ENCODE measurements around the gene DDX39A. TPM values are rescaled to one million over a fixed set of nuclear protein-coding genes. Genes with fewer than 3 reads are reported as not detected.
A peak's percentile ranks its signal among the peaks of the same experiment; 100 is the strongest.
"Not testable (repeated sequence)": the region's sequence is repeated elsewhere in the genome, so short reads cannot be mapped to it uniquely, and the experiment has no call there.

Gene DDX39A
- total and polyA plus RNA-seq, 2 donors (not counting 1 experiment from before 2014, with no cell fraction given) = 35.9 to 36.5 TPM

GRCh38 chr19:14400951-14401431 lies 18.1 kb downstream of the DDX39A start:
- Histone ChIP-seq H3K36me3 (ENCODE audit: control insufficient read depth, insufficient read depth, low read length) (peaks cover 21% of the 10 kb centered on the region), H3K9ac (ENCODE audit: insufficient read depth, low read length) (no peak overlapping the region), H2AFZ (ENCODE audit: low read length) (no peak overlapping the region), H3K4me2 (ENCODE audit: extremely low read depth, insufficient read depth, low read length) (no peak overlapping the region), H3K79me2 (ENCODE audit: control insufficient read depth, insufficient read depth, low read length) (no peaks in the 10 kb centered on the region), H3K9me3 (ENCODE audit: control insufficient read depth, insufficient read depth, low read depth, low read length) (no peaks in the 10 kb centered on the region), H3K4me1 (ENCODE audit: control insufficient read depth, extremely low read depth, insufficient read depth, low read length) (no peaks in the 10 kb centered on the region), H4K20me1 (ENCODE audit: control insufficient read depth, extremely low read depth, insufficient read depth, low read length) (no peaks in the 10 kb centered on the region), H3K27me3 (ENCODE audit: control insufficient read depth, insufficient read depth, low read length) (no peaks in the 10 kb centered on the region), H3K4me3 (replicated peaks in 1 of 4; ENCODE audit: control extremely low read depth in 1 of 4, insufficient read depth in 1 of 4, low read depth in 3 of 4, low read length in 4 of 4) (no peak overlapping the region), H3K27ac (ENCODE audit: insufficient read depth, low read length) (no peak overlapping the region)
- DNase-seq (ENCODE audit: low read depth in 2 of 2) = peak in 1 of 2 donors; percentile 70
- no peak for TF ChIP-seq CTCF (conservative IDR thresholded peaks at IDR 0.05 in 1 of 2, IDR thresholded peaks at IDR 0.05 in 1 of 2; ENCODE audit: low read depth in 1 of 2, low read length in 2 of 2)
- no peak for TF ChIP-seq EZH2 (IDR thresholded peaks at IDR 0.05; ENCODE audit: low read length, missing control alignments)

- not testable (repeated sequence) for H2AFZ ChIP-seq (ENCODE audit: low read length); H4K20me1 ChIP-seq (ENCODE audit: control insufficient read depth, extremely low read depth, insufficient read depth, low read length); H3K4me3 ChIP-seq (replicated peaks in 1 of 4; ENCODE audit: control extremely low read depth in 1 of 4, insufficient read depth in 1 of 4, low read depth in 3 of 4, low read length in 4 of 4); H3K4me1 ChIP-seq (ENCODE audit: control insufficient read depth, extremely low read depth, insufficient read depth, low read length); DNase-seq (ENCODE audit: low read depth in 2 of 2); H3K27ac ChIP-seq (ENCODE audit: insufficient read depth, low read length); H3K9ac ChIP-seq (ENCODE audit: insufficient read depth, low read length); H3K27me3 ChIP-seq (ENCODE audit: control insufficient read depth, insufficient read depth, low read length); H3K79me2 ChIP-seq (ENCODE audit: control insufficient read depth, insufficient read depth, low read length); H3K9me3 ChIP-seq (ENCODE audit: control insufficient read depth, insufficient read depth, low read depth, low read length); H3K4me2 ChIP-seq (ENCODE audit: extremely low read depth, insufficient read depth, low read length)
- H3K36me3 ChIP-seq (ENCODE audit: control insufficient read depth, insufficient read depth, low read length) = peaks cover 18% of the 10 kb centered on the region
Measured at GRCh38 chr19:14397168-14397567, 22.0 kb downstream of the DDX39A start.

- H3K4me3 ChIP-seq (replicated peaks in 1 of 4; ENCODE audit: control extremely low read depth in 1 of 4, insufficient read depth in 1 of 4, low read depth in 3 of 4, low read length in 4 of 4); H3K9me3 ChIP-seq (ENCODE audit: control insufficient read depth, insufficient read depth, low read depth, low read length); H3K27me3 ChIP-seq (ENCODE audit: control insufficient read depth, insufficient read depth, low read length); H4K20me1 ChIP-seq (ENCODE audit: control insufficient read depth, extremely low read depth, insufficient read depth, low read length); DNase-seq (ENCODE audit: low read depth in 2 of 2); H3K4me2 ChIP-seq (ENCODE audit: extremely low read depth, insufficient read depth, low read length); H2AFZ ChIP-seq (ENCODE audit: low read length); H3K9ac ChIP-seq (ENCODE audit: insufficient read depth, low read length); H3K27ac ChIP-seq (ENCODE audit: insufficient read depth, low read length); H3K79me2 ChIP-seq (ENCODE audit: control insufficient read depth, insufficient read depth, low read length); H3K4me1 ChIP-seq (ENCODE audit: control insufficient read depth, extremely low read depth, insufficient read depth, low read length): not testable (repeated sequence)
- H3K36me3 ChIP-seq (ENCODE audit: control insufficient read depth, insufficient read depth, low read length) = peaks cover 18% of the 10 kb centered on the region
Measured at GRCh38 chr19:14396730-14397129, 22.4 kb downstream of the DDX39A start.

- Histone ChIP-seq H3K27ac (ENCODE audit: insufficient read depth, low read length) (no peak overlapping the region), H3K9me3 (ENCODE audit: control insufficient read depth, insufficient read depth, low read depth, low read length) (no peaks in the 10 kb centered on the region), H3K4me1 (ENCODE audit: control insufficient read depth, extremely low read depth, insufficient read depth, low read length) (no peaks in the 10 kb centered on the region), H3K4me3 (replicated peaks in 1 of 4; ENCODE audit: control extremely low read depth in 1 of 4, insufficient read depth in 1 of 4, low read depth in 3 of 4, low read length in 4 of 4) (no peak overlapping the region), H3K27me3 (ENCODE audit: control insufficient read depth, insufficient read depth, low read length) (no peaks in the 10 kb centered on the region), H3K79me2 (ENCODE audit: control insufficient read depth, insufficient read depth, low read length) (no peaks in the 10 kb centered on the region), H3K9ac (ENCODE audit: insufficient read depth, low read length) (no peak overlapping the region), H2AFZ (ENCODE audit: low read length) (no peak overlapping the region), H3K36me3 (ENCODE audit: control insufficient read depth, insufficient read depth, low read length) (peaks cover 16% of the 10 kb centered on the region), H3K4me2 (ENCODE audit: extremely low read depth, insufficient read depth, low read length) (no peak overlapping the region), H4K20me1 (ENCODE audit: control insufficient read depth, extremely low read depth, insufficient read depth, low read length) (no peaks in the 10 kb centered on the region)
- no peak for DNase-seq (ENCODE audit: low read depth in 2 of 2)
- TF ChIP-seq CTCF (conservative IDR thresholded peaks at IDR 0.05 in 1 of 2, IDR thresholded peaks at IDR 0.05 in 1 of 2; ENCODE audit: low read depth in 1 of 2, low read length in 2 of 2) = no peak
- TF ChIP-seq EZH2 (IDR thresholded peaks at IDR 0.05; ENCODE audit: low read length, missing control alignments) = no peak
Measured at GRCh38 chr19:14395710-14396336, 23.3 kb downstream of the DDX39A start.
